HS-27A (cell line): ENCODE data around the gene TRMT44.
"Not testable (repeated sequence)": the region's sequence is repeated elsewhere in the genome, so short reads cannot be mapped to it uniquely, and the experiment has no call there.

Source experiments
- DNase-seq: peaks from one replicate; pipeline ENCODE4 v3.0.0-alpha.2; 2012; ENCODE audit warnings: low read depth, missing footprints

Gene TRMT44

GRCh38 chr4:8440492-8441311 lies at the start of gene TRMT44, which contains the start of gene ACOX3:
Gene TRMT44 (plus strand): TSS chr4:8440777. CDS start chr4:8440823, 46 bp downstream.
Gene ACOX3 (minus strand): TSS chr4:8440723. CDS start chr4:8416521, 24,202 bp downstream.
- peak; percentile 55 for DNase-seq

- DNase-seq: no peak
Observed at GRCh38 chr4:8391071-8391470, 49.5 kb upstream of the TRMT44 start.

GRCh38 chr4:8391972-8392371 lies 48.6 kb upstream of the TRMT44 start:
- no peak for DNase-seq

- no peak for DNase-seq
Observed at GRCh38 chr4:8392591-8393190, 47.9 kb upstream of the TRMT44 start.

GRCh38 chr4:8393593-8394038 lies 47.0 kb upstream of the TRMT44 start:
- DNase-seq: peak; percentile 68

GRCh38 chr4:8394061-8394519 lies 46.5 kb upstream of the TRMT44 start:
- DNase-seq: no peak

- no peak for DNase-seq
Observed at GRCh38 chr4:8394806-8395205, 45.8 kb upstream of the TRMT44 start.

- no peak for DNase-seq
Observed at GRCh38 chr4:8395504-8396296, 44.9 kb upstream of the TRMT44 start.

GRCh38 chr4:8396762-8397406 lies 43.7 kb upstream of the TRMT44 start:
- no peak for DNase-seq

- no peak for DNase-seq
Observed at GRCh38 chr4:8398347-8398746, 42.2 kb upstream of the TRMT44 start.

- no peak for DNase-seq
Observed at GRCh38 chr4:8399298-8399697, 41.3 kb upstream of the TRMT44 start.

- no peak for DNase-seq
Observed at GRCh38 chr4:8400632-8401325, 39.8 kb upstream of the TRMT44 start.

- no peak for DNase-seq
Observed at GRCh38 chr4:8401665-8402064, 38.9 kb upstream of the TRMT44 start.

- no peak for DNase-seq
Observed at GRCh38 chr4:8402181-8402597, 38.4 kb upstream of the TRMT44 start.

GRCh38 chr4:8402640-8403039 lies 37.9 kb upstream of the TRMT44 start:
- DNase-seq: no peak

GRCh38 chr4:8403173-8403753 lies 37.3 kb upstream of the TRMT44 start:
- no peak for DNase-seq

- no peak for DNase-seq
Observed at GRCh38 chr4:8403976-8404375, 36.6 kb upstream of the TRMT44 start.

GRCh38 chr4:8404791-8405515 lies 35.6 kb upstream of the TRMT44 start:
- no peak for DNase-seq

GRCh38 chr4:8405516-8405875 lies 35.1 kb upstream of the TRMT44 start:
- no peak for DNase-seq

GRCh38 chr4:8406887-8407286 lies 33.7 kb upstream of the TRMT44 start:
- not testable (repeated sequence) for DNase-seq
